Effector memory CD8-positive, alpha-beta T cell (primary cell): ENCODE measurements around the gene TRIM8.

ENCODE experiments used
- ATAC-seq: fragments of 150-1000 bp; cut with Tn5 transposase; replicated peaks from 2 replicates; pipeline ENCODE4 v1.10.0; 2021; ENCODE audit warnings: mild to moderate bottlenecking, moderate library complexity
- DNase-seq, 3 experiments: peaks; one replicate each; pipeline ENCODE4 v3.0.0; 2021
- H3K27ac Mint-ChIP-seq, 2 donors: one replicate each; pipeline ENCODE4 v1.8.0; 2022; ENCODE audit warnings: mild to moderate bottlenecking in 2 of 2, mixed read lengths in 2 of 2, moderate library complexity in 2 of 2
- H3K27me3 Mint-ChIP-seq, 2 donors: one replicate each; pipeline ENCODE4 v1.8.0; 2022; ENCODE audit warnings: mixed read lengths in 2 of 2
- H3K36me3 Mint-ChIP-seq: one replicate; pipeline ENCODE4 v1.8.0; 2022; ENCODE audit warnings: mild to moderate bottlenecking, moderate library complexity, mixed read lengths; ENCODE audit not compliant: insufficient read depth
- H3K4me1 Mint-ChIP-seq, 2 donors: one replicate each; pipeline ENCODE4 v1.8.0; 2022; ENCODE audit warnings: low read depth in 2 of 2, mixed read lengths in 2 of 2
- H3K4me3 Mint-ChIP-seq, 2 donors: one replicate each; pipeline ENCODE4 v1.8.0; 2022; ENCODE audit warnings: mild to moderate bottlenecking in 2 of 2, mixed read lengths in 2 of 2, moderate library complexity in 2 of 2
- H3K9me3 Mint-ChIP-seq, 2 donors: one replicate each; pipeline ENCODE4 v1.8.0; 2022; ENCODE audit warnings: mixed read lengths in 2 of 2
- total RNA-seq, 9 experiments: gene quantifications; one replicate each; lab custom pipeline; 2026; lab: John Stamatoyannopoulos, UW

The TRIM8 gene, protein sequence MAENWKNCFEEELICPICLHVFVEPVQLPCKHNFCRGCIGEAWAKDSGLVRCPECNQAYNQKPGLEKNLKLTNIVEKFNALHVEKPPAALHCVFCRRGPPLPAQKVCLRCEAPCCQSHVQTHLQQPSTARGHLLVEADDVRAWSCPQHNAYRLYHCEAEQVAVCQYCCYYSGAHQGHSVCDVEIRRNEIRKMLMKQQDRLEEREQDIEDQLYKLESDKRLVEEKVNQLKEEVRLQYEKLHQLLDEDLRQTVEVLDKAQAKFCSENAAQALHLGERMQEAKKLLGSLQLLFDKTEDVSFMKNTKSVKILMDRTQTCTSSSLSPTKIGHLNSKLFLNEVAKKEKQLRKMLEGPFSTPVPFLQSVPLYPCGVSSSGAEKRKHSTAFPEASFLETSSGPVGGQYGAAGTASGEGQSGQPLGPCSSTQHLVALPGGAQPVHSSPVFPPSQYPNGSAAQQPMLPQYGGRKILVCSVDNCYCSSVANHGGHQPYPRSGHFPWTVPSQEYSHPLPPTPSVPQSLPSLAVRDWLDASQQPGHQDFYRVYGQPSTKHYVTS
- total RNA-seq: 43.3 to 76.8 (median 49.1) reads per million in 9 experiments

DNA sequence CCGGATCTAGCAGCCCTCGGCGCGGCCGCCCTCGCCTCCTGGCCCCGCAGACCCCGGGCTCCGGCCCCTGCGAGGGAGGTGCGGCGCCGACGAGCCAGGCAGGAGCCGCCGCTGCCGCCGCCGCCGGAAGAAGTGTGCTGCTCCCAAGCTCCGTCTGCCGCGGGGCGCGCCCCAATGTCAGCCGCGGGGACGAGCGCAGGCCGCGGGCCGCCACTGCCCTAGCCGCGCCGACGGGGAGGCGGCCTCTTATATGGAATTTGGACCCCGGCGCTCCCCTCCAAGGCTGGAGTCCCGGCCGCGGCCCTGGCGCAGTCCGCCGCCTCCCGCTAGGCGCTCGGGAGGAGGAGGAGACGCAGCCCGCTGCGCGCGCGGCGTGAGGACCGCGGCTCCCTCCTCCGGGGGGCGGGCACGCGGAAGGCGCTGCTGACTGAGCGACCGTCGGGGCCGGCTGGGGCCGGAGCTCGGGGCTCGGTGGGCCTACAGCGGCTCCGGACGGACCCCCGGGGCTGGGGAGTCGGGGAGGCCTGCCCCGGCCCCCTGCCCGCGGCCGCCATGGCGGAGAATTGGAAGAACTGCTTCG is at the start of gene TRIM8:
Gene TRIM8 (plus strand): TSS at position 414 of the 580 bp plus-strand sequence. CDS start 139 bp downstream, at position 553.
- H3K9me3 Mint-ChIP-seq: no peaks in the 10 kb centered on the region
- peak within 1 kb of the TSS; percentile 94 to 96 for H3K27ac Mint-ChIP-seq
- H3K4me1 Mint-ChIP-seq: peaks cover 39 to 47% of the 10 kb centered on the region in 2 donors
- no peaks in the 10 kb centered on the region for H3K27me3 Mint-ChIP-seq
- ATAC-seq (no peak), DNase-seq (peak; percentile 31 to 55 (median 46))
- peak within 1 kb of the TSS; percentile 94 to 96 for H3K4me3 Mint-ChIP-seq
- peaks cover 42% of the 10 kb centered on the region for H3K36me3 Mint-ChIP-seq

DNA sequence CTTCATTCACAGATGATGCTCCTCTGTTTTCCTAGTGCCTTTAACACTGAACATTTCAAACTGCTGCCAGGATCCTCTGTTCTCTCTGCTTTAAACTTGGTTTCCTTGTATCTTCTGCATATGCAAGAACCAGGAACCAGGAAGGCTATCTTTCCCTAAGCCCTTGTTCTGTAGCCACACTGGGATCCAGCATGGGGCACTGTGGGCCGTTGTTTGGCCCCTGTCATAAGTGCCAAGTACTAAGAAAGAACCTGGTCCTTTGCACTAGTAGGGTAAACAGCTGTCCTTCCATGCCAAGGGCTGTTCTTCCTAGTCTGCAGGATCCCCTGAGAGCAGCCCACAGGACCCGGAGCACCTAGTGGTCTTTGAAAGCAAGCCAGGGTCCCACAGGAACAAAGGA is 49.0 kb upstream of the TRIM8 start:
- DNase-seq: no peak
- peaks cover 21% of the 10 kb centered on the region for H3K36me3 Mint-ChIP-seq
- H3K27me3 Mint-ChIP-seq: no peaks in the 10 kb centered on the region
- ATAC-seq: no peak
- H3K4me1 Mint-ChIP-seq: peaks cover 0 to 2% of the 10 kb centered on the region in 2 donors
- no peak overlapping the region for H3K27ac Mint-ChIP-seq
- H3K4me3 Mint-ChIP-seq: no peak overlapping the region
- H3K9me3 Mint-ChIP-seq: no peaks in the 10 kb centered on the region

DNA sequence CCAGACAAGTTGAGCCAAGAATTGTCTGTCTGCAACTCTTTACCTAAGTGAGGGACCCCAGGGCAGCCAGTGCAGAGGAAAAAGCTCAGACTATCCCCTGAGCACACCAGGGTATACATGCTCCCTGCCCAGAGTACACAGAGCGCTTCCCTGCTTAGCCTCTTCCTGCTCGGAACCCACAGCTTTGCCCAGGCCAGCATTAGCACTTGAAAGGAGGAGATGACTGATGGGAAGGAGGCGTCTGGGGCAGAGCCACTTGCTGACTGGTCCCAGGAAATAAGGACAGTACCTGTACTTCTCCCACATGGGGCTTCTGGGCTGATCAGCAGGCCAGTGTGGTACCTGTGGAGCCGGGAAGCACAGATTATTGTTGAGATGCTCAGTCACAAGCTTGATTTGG is 48.4 kb upstream of the TRIM8 start:
- Mint-ChIP-seq H3K9me3 (no peaks in the 10 kb centered on the region), H3K27ac (no peak overlapping the region), H3K36me3 (peaks cover 21% of the 10 kb centered on the region), H3K27me3 (no peaks in the 10 kb centered on the region), H3K4me1 (peaks cover 0 to 2% of the 10 kb centered on the region in 2 donors), H3K4me3 (no peak overlapping the region)
- ATAC-seq: no peak
- no peak for DNase-seq

DNA sequence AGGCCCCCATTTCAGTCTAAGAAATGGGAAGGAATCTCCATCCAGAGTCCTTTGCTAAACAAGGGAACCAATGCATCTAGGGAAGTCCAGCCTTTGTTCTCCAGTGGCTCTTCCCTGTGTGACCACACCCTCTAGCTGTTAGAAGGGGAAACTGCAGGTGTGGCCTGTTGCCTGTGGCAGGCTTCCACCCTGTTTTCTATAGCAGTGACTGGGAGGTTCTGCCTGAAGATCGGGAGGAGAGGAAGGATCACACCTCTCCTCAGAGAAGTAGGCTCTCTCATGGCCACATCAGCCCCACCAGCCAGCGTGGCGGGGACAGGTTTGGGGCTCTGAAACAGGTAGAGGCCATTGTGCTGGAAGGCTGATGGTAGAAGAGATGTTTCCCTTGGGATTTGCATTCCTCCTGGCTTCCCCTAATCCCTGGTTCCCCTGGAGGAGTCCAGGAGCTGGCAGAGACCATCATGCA is 47.7 kb upstream of the TRIM8 start:
- Mint-ChIP-seq H3K27me3 (no peaks in the 10 kb centered on the region), H3K4me3 (no peak overlapping the region), H3K27ac (no peak overlapping the region), H3K36me3 (peaks cover 21% of the 10 kb centered on the region), H3K9me3 (no peaks in the 10 kb centered on the region), H3K4me1 (peaks cover 0 to 2% of the 10 kb centered on the region in 2 donors)
- DNase-seq: no peak
- ATAC-seq: no peak

DNA sequence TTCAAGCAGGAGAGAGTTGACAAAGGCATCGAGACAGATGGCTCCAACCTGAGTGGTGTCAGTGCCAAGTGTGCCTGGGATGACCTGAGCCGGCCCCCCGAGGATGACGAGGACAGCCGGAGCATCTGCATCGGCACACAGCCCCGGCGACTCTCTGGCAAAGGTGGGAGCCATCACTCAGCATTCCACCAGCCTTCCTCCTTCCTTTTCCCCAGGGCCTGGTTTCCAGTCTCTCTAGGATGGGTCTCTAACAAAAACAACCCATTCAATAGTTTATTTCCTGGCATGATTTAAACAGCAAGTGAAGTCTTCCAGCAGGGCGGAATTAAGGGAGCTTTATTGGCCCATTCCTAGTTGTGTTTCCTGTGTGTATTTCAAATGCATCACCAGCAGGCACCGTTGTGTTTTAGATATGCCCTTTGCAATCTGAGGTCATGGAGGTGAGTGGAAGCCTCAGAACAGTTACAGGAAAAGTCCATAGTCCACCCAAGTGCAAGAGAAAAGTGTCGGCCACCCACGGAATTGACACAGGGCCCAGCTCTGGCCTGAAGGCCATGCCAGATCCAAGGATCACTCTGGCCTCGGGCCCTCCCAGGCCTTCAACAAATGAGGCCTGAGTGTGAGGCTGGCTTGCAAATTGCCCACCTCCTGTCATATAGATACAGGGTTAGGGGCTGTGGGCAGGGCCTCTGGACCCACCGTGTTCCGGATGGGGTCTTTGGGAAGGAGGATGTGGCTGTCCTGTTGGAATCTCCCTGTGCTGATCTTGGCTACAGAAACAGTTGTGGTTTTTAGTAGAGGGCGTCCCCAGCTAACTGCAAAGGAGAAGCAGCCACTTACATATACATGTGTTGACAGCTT is 46.9 kb upstream of the TRIM8 start:
- Mint-ChIP-seq H3K36me3 (peaks cover 21% of the 10 kb centered on the region), H3K27me3 (no peaks in the 10 kb centered on the region), H3K4me1 (peaks cover 0 to 2% of the 10 kb centered on the region in 2 donors), H3K9me3 (no peaks in the 10 kb centered on the region), H3K4me3 (no peak overlapping the region), H3K27ac (no peak overlapping the region)
- no peak for DNase-seq
- no peak for ATAC-seq

DNA sequence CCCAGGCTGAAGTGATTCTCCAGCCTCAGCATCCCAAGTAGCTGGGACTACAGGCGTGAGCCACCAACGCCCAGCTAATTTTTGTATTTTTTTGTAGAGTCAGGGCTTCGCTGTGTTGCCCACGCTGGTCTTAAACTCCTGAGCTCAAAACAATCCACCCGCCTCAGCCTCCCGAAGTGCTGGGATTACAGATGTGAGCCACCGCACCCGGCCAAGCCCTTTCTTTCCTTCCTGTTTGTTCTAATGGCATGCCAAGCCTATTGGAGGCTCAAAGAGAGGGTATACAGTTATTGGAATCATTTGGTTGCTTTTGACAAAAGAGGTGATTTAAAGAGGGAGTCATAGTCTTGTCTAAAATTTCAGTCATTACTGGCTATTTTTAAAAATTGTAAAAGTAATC is 46.0 kb upstream of the TRIM8 start:
- H3K4me3 Mint-ChIP-seq: no peak overlapping the region
- no peaks in the 10 kb centered on the region for H3K9me3 Mint-ChIP-seq
- DNase-seq (no peak), ATAC-seq (no peak)
- peaks cover 21% of the 10 kb centered on the region for H3K36me3 Mint-ChIP-seq
- no peaks in the 10 kb centered on the region for H3K27me3 Mint-ChIP-seq
- H3K4me1 Mint-ChIP-seq: peaks cover 0 to 2% of the 10 kb centered on the region in 2 donors
- peak overlapping the region in 1 of 2 donors; percentile 38 for H3K27ac Mint-ChIP-seq

DNA sequence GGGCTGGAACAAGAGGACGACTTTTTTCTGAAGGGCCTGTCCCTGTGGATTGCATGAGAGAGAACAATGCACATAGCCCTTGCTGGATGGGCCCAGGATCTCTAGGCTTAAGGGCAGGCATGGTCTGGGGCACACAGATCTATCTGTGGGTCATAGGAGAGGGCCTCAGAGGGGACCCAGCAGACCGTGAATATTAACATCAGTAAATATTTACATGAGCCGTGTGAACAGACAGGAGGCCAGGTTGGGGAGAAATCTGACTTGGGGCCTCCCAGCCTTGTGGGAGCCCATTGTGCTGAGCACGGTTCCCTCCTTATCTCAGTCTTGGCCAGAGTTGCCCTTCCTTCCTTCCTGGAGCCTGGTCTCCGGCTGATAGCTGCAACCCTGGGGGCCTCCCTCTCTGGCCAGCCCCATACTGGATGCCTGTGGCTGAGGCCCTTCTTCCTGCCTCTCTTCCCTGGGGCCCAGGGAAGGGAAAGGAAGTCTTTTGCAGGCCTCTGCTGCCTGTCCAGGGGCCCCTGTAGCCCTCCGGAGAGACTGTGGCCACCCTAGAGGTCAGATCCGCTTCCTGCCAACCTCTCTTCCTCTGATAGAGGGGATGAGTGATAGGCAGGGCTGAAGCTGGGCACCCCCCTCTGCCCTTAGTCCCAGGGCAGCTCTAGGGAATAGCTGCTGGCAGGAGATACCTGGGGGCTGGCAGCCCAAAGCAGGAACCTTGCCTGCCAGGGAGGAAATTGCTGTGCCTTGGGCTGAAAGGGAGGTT is 44.5 kb upstream of the TRIM8 start:
- no peaks in the 10 kb centered on the region for H3K9me3 Mint-ChIP-seq
- H3K27ac Mint-ChIP-seq: no peak overlapping the region
- DNase-seq: no peak
- no peaks in the 10 kb centered on the region for H3K27me3 Mint-ChIP-seq
- peaks cover 0 to 2% of the 10 kb centered on the region in 2 donors for H3K4me1 Mint-ChIP-seq
- H3K4me3 Mint-ChIP-seq: no peak overlapping the region
- H3K36me3 Mint-ChIP-seq: peaks cover 17% of the 10 kb centered on the region
- ATAC-seq: no peak

DNA sequence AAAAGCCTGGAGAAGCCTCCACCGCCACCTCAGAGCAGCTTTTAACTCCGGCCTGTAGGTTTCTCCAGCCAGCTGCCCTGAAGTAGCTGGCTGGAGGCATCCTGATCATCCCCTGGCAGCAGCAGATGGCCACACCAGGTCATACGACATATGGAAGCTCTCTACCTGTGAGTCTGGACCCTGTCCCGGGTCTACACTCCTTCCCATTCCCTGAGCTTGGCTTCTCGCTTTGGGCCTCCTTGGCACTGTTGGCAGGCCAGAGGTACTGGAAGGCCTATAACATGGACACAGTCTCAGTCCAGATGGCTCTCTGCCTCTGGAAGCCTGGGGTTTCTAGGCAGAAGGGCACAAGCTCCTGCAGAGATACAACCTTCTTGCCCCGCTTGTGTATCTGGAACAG is 43.5 kb upstream of the TRIM8 start:
- Mint-ChIP-seq H3K9me3 (no peaks in the 10 kb centered on the region), H3K4me1 (peaks cover 0 to 2% of the 10 kb centered on the region in 2 donors), H3K4me3 (no peak overlapping the region), H3K27me3 (no peaks in the 10 kb centered on the region), H3K27ac (no peak overlapping the region), H3K36me3 (peaks cover 17% of the 10 kb centered on the region)
- DNase-seq (no peak), ATAC-seq (no peak)

DNA sequence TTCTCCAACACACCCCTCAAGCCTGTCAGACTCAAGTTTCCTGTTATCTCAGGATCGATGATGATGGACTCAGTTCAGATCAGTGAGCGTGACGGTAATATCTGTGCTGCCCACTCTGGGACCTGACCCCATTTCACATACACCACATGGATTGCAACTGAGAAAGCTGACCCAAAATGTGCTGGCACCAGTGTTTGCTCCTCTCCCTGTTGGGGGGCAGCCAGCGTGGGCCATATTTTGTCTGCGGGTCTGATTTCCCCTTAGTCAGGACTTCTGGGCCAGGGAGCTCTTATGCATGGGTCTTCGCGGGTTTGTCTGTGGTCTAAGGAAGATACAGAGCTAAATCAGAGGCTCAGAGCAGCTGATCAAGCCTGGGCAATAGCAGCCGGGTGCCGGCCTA is 42.6 kb upstream of the TRIM8 start:
- no peak for DNase-seq
- no peaks in the 10 kb centered on the region for H3K4me1 Mint-ChIP-seq
- no peaks in the 10 kb centered on the region for H3K27me3 Mint-ChIP-seq
- no peaks in the 10 kb centered on the region for H3K9me3 Mint-ChIP-seq
- H3K36me3 Mint-ChIP-seq: peaks cover 15% of the 10 kb centered on the region
- ATAC-seq: no peak
- no peak overlapping the region for H3K27ac Mint-ChIP-seq
- H3K4me3 Mint-ChIP-seq: no peak overlapping the region

DNA sequence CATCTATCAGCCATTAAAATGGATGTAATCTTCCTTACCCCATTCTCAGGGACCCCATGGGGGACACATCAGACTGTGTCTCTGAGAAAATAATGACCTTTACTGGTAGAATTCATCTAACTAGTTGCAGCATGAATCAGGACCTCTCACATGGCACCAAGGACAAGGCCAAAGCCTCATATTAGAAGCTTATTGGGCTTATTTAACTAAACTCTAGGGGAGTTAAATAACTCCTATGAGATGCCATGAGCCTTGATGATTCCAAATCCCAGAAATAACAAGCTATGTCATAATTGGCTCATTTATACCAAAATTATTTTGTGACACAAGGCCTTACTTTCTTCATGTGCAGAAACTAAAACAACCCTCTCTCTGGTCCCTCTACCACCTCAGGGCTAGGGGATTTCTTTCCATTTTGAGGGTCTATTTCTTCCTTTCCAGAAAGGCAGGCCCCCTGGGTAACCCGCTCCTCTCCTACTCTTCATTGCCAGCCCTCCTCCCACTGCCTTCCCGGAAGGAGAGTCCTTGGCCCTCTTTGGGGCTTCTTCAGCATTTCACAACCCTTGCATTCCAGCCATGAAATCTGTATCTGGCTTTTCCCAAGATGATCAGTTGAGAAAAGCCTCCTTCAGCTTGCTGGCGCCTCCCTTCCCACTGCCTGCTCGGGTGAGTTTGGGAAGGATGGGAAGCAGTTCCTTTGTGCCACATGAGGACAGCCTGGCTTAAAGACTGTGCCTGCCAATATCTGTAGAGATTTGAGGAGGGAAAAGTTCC is 41.8 kb upstream of the TRIM8 start:
- Mint-ChIP-seq H3K27ac (peak overlapping the region in 1 of 2 donors; percentile 66), H3K4me3 (no peak overlapping the region), H3K9me3 (no peaks in the 10 kb centered on the region), H3K36me3 (peaks cover 10% of the 10 kb centered on the region), H3K27me3 (no peaks in the 10 kb centered on the region), H3K4me1 (no peaks in the 10 kb centered on the region)
- ATAC-seq: no peak
- DNase-seq: no peak

DNA sequence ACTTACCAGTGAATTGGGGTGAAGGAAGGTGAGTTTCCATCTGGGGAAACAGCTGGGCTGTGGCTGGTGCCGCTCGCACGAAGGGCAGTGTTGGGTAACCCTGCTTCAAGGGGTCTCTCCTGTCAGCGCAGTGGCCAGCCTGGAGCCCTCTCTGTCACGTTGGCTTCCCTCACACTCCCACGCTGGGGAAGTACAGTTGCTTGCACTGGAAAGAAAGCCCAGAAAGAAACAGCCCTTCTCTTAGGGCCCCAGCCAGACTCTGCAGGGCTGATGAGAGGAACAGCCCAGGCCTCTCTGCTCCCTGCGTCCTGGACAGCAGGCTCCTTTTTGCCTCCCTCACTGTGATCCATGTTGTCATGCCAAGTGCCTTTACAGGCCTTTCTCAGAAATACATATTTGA is 40.3 kb upstream of the TRIM8 start:
- Mint-ChIP-seq H3K36me3 (peaks cover 3% of the 10 kb centered on the region), H3K4me3 (no peak overlapping the region), H3K9me3 (no peaks in the 10 kb centered on the region), H3K27ac (no peak overlapping the region), H3K27me3 (no peaks in the 10 kb centered on the region), H3K4me1 (no peaks in the 10 kb centered on the region)
- DNase-seq (no peak), ATAC-seq (no peak)

DNA sequence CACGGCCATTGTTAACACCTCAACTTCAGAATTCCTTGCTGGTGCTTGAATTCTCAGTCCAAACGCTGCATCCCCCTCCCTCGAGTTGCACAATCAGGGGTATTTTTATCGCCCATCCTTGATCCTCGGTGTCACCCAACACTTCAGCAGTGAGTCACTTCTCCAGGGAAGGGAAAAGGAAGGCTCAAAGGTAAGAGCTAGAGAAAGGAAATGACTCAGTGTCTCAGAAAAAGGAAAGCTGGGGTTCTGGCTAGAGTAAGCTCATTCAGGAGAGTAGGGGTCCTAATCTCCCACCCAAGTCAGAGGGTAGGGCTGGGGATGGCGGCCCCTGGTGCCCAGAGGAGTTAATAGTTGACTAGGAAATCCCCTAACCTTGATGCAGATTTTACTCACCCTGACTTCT is 39.8 kb upstream of the TRIM8 start:
- H3K4me1 Mint-ChIP-seq: no peaks in the 10 kb centered on the region
- no peaks in the 10 kb centered on the region for H3K27me3 Mint-ChIP-seq
- ATAC-seq: no peak
- no peak overlapping the region for H3K27ac Mint-ChIP-seq
- DNase-seq: no peak
- no peaks in the 10 kb centered on the region for H3K9me3 Mint-ChIP-seq
- H3K36me3 Mint-ChIP-seq: peaks cover under 1% of the 10 kb centered on the region
- no peak overlapping the region for H3K4me3 Mint-ChIP-seq
